Measurements from ENCODE around the gene SCUBE3. TPM values are rescaled to one million over a fixed set of nuclear protein-coding genes. Genes with fewer than 3 reads are reported as not detected.

SCUBE3 gene
- total RNA-seq, 2 experiments from 2014 or later, result not detected

GRCh38 chr6:35293681-35294080 is 79.9 kb downstream of the SCUBE3 start:
- Mint-ChIP-seq H3K36me3 (ENCODE audit: low read depth) (peaks cover 8% of the 10 kb centered on the region), H3K27me3 (no peaks in the 10 kb centered on the region), H3K4me1 (ENCODE audit: low read depth) (peaks cover 5% of the 10 kb centered on the region), H3K9me3 (no peaks in the 10 kb centered on the region), H3K4me3 (no peak overlapping the region), H3K27ac (no peak overlapping the region)
- POLR2A ChIA-PET, result interaction anchor here (1.3 to 1.7 kb wide), 2 partner anchors 10 to 30 kb away, joined by 3 to 6 read pairs; no protein-coding TSS in a partner anchor
- TF ChIP-seq CTCF (IDR thresholded peaks at IDR 0.05), result no peak
- ATAC-seq (no peak), DNase-seq (no peak)
- CTCF ChIA-PET, result interaction anchor here (0.6 to 4.9 kb wide), 29 partner anchors 9 to 188 kb away, joined by 3 to 48 read pairs (median 4); partner anchors contain the start of genes FANCE and PPARD
- intact Hi-C loops (cut with micrococcal nuclease), result no loop called here

GRCh38 chr6:35294308-35294945 is 80.7 kb downstream of the SCUBE3 start:
- Mint-ChIP-seq H3K4me3 (no peak overlapping the region), H3K27me3 (no peaks in the 10 kb centered on the region), H3K9me3 (no peaks in the 10 kb centered on the region), H3K36me3 (ENCODE audit: low read depth) (peaks cover 15% of the 10 kb centered on the region), H3K27ac (no peak overlapping the region), H3K4me1 (ENCODE audit: low read depth) (peaks cover 11% of the 10 kb centered on the region)
- intact Hi-C loops (cut with micrococcal nuclease), result no loop called here
- peak; percentile 86 for TF ChIP-seq CTCF (IDR thresholded peaks at IDR 0.05)
- ChIA-PET CTCF (interaction anchor here (0.6 to 7.5 kb wide), 26 partner anchors 9 to 187 kb away, joined by 3 to 241 read pairs (median 4); partner anchors contain the start of genes FANCE and PPARD), POLR2A (interaction anchor here (1.3 to 1.7 kb wide), 2 partner anchors 10 to 29 kb away, joined by 3 to 6 read pairs; no protein-coding TSS in a partner anchor)
- DNase-seq, result peak; percentile 63
- peak; percentile 25 for ATAC-seq

- no peak overlapping the region for H3K27ac Mint-ChIP-seq
- POLR2A ChIA-PET, result interaction anchor here (0.7 kb wide), 1 partner anchor 15 kb away, joined by 4 read pairs; no protein-coding TSS in a partner anchor
- ATAC-seq, result no peak
Measured at GRCh38 chr6:35295036-35295435, 81.3 kb downstream of the SCUBE3 start.

GRCh38 chr6:35295521-35296315 is 82.0 kb downstream of the SCUBE3 start:
- Mint-ChIP-seq H3K27ac (no peak overlapping the region), H3K27me3 (no peaks in the 10 kb centered on the region), H3K9me3 (no peaks in the 10 kb centered on the region), H3K36me3 (ENCODE audit: low read depth) (peaks cover 27% of the 10 kb centered on the region), H3K4me3 (no peak overlapping the region), H3K4me1 (ENCODE audit: low read depth) (peaks cover 24% of the 10 kb centered on the region)
- ATAC-seq, result no peak
- intact Hi-C loops (cut with micrococcal nuclease), result loop anchor here (5.0 kb wide), 1 partner anchor 172 kb away; the partner anchor contains the start of gene RPL10A
- CTCF ChIA-PET, result interaction anchor here (0.9 to 7.5 kb wide), 14 partner anchors 10 to 441 kb away, joined by 3 to 241 read pairs (median 12); partner anchors contain the start of genes FANCE, PPARD and ZNF76
- POLR2A ChIA-PET, result interaction anchor here (0.7 to 5.9 kb wide), 7 partner anchors 14 to 178 kb away, joined by 3 to 36 read pairs (median 4); partner anchors contain the start of gene RPL10A
- TF ChIP-seq CTCF (IDR thresholded peaks at IDR 0.05), result no peak
- DNase-seq, result no peak

More at GRCh38 chr6:35295036-35295435, 81.3 kb downstream of the SCUBE3 start:
- no peak for DNase-seq
- Mint-ChIP-seq H3K27me3 (no peaks in the 10 kb centered on the region), H3K36me3 (ENCODE audit: low read depth) (peaks cover 20% of the 10 kb centered on the region), H3K4me3 (no peak overlapping the region), H3K4me1 (ENCODE audit: low read depth) (peaks cover 17% of the 10 kb centered on the region), H3K9me3 (no peaks in the 10 kb centered on the region)
- intact Hi-C loops (cut with micrococcal nuclease), result loop anchor here (5.0 kb wide), 1 partner anchor 172 kb away; the partner anchor contains the start of gene RPL10A
- no peak for TF ChIP-seq CTCF (IDR thresholded peaks at IDR 0.05)
- CTCF ChIA-PET, result interaction anchor here (0.9 to 7.5 kb wide), 8 partner anchors 15 to 257 kb away, joined by 4 to 241 read pairs (median 28); partner anchors contain the start of genes FANCE and PPARD

Measured in activated CD8-positive, alpha-beta T cell treated with anti-CD3 and anti-CD28 coated beads for 36 hours (primary cell).